A673 (cell line): Measurements from ENCODE around the gene SPINT1.

Experiments used
- CTCF ChIP-seq: fragments of 300-800, 200-600 bp; sonication (generic); conservative IDR thresholded peaks from 2 replicates; pipeline ENCODE4 v1.5.1; 2017; ENCODE audit warnings: low read depth, mild to moderate bottlenecking, antibody characterized with exemption, low read length, moderate library complexity, mixed read lengths
- EZH2 ChIP-seq: fragments of 200-600 bp; sonication (generic); IDR thresholded peaks from 2 replicates; pipeline ENCODE4 v1.6.1; 2017; ENCODE audit warnings: borderline replicate concordance, low read depth, mild to moderate bottlenecking, mixed read lengths, antibody characterized with exemption, low read length; ENCODE audit not compliant: poor library complexity, severe bottlenecking

GRCh38 chr15:40807028-40807887 lies 36.6 kb upstream of the SPINT1 start, which contains the start of the genes DNAJC17 and ZFYVE19:
- TF ChIP-seq CTCF, result no peak; the same call in 1 of the 2 replicates
- no peak for TF ChIP-seq EZH2
